SKM-1 treated with dmso at 0.1 percent for 144 hours (cell line): ENCODE data around the gene MRPL44.
"Not testable (repeated sequence)": the region's sequence is repeated elsewhere in the genome, so short reads cannot be mapped to it uniquely, and the experiment has no call there.

Source experiments
- DNase-seq: peaks from one replicate; lab custom pipeline; 2025; ENCODE audit not compliant: unreplicated experiment; lab: John Stamatoyannopoulos, UW

The MRPL44 gene

DNA sequence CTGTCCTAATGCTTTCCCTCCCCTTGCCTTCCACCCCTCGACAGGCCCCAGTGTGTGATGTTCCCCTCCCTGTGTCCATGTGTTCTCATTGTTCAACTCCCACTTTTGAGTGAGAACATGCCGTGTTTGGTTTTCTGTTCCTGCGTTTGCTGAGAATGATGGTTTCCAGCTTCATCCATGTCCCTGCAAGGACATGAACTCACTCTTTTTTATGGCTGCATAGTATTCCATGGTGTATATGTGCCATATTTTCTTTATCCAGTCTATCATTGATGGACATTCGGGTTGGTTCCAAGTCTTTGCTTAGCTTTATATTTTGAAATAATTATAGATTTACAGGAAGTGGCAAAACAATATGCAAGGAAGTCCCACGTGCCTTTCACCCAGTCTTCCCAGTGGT is 43.4 kb downstream of the MRPL44 start:
- DNase-seq: not testable (repeated sequence)

DNA sequence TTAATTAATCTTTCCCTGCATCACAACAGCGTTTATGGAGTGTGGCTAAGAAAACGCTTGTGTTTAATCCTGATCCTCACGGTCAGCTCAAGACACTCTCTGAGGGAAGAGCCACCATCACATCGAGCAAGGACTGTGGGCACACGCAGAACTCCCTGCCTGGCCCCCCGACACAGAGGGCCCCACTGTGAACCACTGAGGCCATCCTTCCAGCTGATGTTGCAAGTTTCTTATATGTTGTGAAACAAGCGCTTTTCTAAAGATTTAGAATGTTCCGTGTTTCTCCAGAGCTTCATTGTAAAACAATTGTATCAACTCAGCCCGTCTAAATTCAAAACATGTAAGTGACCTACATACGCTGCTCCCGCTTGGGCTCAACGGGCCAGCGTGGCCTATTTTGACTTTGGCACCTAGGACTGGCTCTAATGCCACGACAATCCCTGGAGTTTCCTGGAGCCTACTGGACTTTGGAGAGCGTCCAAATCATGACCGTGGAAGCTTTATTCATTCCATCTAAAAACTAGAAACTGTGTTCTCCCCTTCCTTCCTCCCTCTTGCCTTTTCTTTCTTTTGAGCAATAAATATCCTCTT is 46.9 kb downstream of the MRPL44 start:
- DNase-seq: no peak

- DNase-seq: no peak
Measured at GRCh38 chr2:224008702-224009261, 51.5 kb downstream of the MRPL44 start.

DNA sequence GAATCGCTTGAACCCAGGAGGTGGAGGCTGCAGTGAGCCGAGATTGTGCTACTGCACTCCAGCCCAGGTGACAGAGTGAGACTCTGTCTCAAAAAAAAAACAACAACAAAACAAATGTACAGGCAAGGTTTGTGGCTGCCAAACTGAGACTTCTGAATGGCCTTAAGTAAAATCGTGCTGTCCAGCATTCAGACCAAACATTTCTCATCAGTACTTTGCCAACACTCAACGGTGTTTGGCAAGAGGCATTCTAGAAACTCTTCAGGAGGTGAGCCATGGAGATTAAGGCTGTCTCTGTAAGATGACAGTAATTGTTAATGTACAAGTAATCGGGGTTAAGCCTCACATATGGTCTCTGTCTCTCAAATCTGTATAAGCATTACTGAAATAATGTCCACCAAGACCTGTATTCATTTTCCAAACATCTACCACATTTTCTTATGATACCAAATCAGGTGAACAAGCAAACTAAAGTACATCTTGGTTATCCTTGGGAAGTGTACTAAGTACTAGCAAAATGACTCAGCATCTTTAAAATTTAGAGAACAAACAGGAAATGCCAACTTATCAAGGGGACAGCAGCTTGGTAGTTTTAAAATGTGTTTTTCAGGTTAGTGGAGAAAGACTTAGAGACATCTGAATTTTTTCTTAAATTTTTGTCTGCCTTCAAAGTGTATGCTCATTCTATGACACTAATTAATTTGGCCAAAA is 52.5 kb downstream of the MRPL44 start:
- DNase-seq: no peak

DNA sequence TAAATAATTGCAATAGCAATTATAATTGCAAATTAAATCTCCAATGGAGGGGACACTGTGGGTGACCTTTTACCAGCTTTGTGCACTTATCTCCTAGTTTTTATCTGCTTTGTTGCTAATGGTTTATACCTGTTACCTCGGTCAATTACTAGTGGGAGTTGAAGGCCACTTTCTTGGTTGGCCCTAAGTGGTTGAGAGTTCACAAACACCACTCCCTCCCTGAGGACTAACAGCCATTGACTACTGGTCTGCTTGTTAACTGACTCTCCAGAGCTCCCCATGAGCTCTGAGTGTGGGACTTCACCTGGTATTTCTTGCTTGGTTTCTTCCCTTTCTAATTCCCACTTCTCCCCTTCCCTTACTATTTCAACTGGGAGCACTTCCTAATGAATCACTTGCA is 54.6 kb downstream of the MRPL44 start:
- no peak for DNase-seq

DNA sequence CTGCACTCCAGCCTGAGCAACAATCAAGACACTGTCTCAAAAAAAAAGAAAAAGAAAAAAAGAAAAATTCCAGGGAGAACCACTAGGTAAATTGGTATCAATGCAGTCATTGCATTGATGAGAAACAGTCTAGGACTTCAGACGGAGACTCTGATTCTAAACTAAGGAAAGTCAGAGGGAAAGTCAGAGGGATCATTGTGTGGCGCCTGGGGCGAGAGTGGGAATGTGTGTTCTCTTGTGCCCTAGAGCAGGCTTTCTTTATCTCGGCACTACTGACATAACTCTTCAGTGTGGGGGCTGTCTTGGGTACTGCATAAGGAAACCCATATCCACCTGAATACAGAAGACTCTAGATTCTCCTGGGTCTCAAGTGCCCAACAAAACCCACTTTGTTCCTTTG is 57.1 kb downstream of the MRPL44 start:
- DNase-seq: no peak

GRCh38 chr2:224016963-224017362 is 59.7 kb downstream of the MRPL44 start:
- no peak for DNase-seq
